Gastroesophageal sphincter (tissue), 4 donors: Measurements from ENCODE around the gene PKN1. TPM values are rescaled to one million over a fixed set of nuclear protein-coding genes. Genes with fewer than 3 reads are reported as not detected.

ENCODE experiments used
- ATAC-seq: fragments of 150-250 bp; one replicate; pipeline ENCODE4 v1.9.1; 2016; ENCODE audit warnings: mild to moderate bottlenecking, moderate library complexity
- H3K27ac ChIP-seq, 4 donors: fragments of 200-600 bp; sonication (generic) in 3 of 4; 1 replicate in 3 of 4; 2 replicates in 1 of 4; pipeline ENCODE4 v1.5.1; 2016 to 2019
- H3K27me3 ChIP-seq: fragments of 200-600 bp; sonication (generic); one replicate; pipeline ENCODE4 v1.5.1; 2019
- H3K36me3 ChIP-seq, 2 donors: fragments of 200-600 bp; sonication (generic); one replicate each; pipeline ENCODE4 v1.5.1; 2019; ENCODE audit warnings: control low read depth in 1 of 2
- H3K4me1 ChIP-seq, 3 donors: fragments of 200-600 bp; sonication (generic); 1 replicate in 2 of 3; 2 replicates in 1 of 3; pipeline ENCODE4 v1.5.1; 2016 to 2019; ENCODE audit warnings: control low read depth in 2 of 3
- H3K4me3 ChIP-seq, 2 donors: fragments of 200-600 bp; sonication (generic); one replicate each; pipeline ENCODE4 v1.5.1; 2019; ENCODE audit warnings: mild to moderate bottlenecking in 1 of 2, moderate library complexity in 1 of 2
- H3K9me3 ChIP-seq, 3 donors: fragments of 200-600 bp; sonication (generic); one replicate each; pipeline ENCODE4 v1.5.1; 2017 to 2019; ENCODE audit warnings: control low read depth in 2 of 3
- EP300 ChIP-seq: sonication (generic); formaldehyde crosslinking; IDR thresholded peaks from one replicate; pipeline ENCODE4 v1.6.1; 2017; ENCODE audit warnings: antibody characterized with exemption, mild to moderate bottlenecking
- POLR2A ChIP-seq, 2 donors: fragments of 450-650 bp; IDR thresholded peaks; one replicate each; pipeline ENCODE4 v1.6.1; 2017; ENCODE audit warnings: antibody characterized with exemption in 2 of 2, mild to moderate bottlenecking in 2 of 2, moderate library complexity in 1 of 2
- POLR2AphosphoS5 ChIP-seq: sonication (generic); formaldehyde crosslinking; IDR thresholded peaks from one replicate; pipeline ENCODE4 v1.6.1; 2017; ENCODE audit warnings: antibody characterized with exemption
- WGBS, 2 donors: methylation state at CpG; one replicate each; pipeline ENCODE4 v1.1.5; 2018; ENCODE audit warnings: low coverage in 1 of 2; 5-methylcytosine and 5-hydroxymethylcytosine counted together
- total RNA-seq, 4 donors: library from RNA; depleted of rRNA; stranded (reverse); fragments of >200 nt; gene quantifications; one replicate each; pipeline ENCODE4 v1.1.0, GENCODE V29; 2016
- TF ChIP-seq, protein P1 (sequence below), 4 experiments: fragments of 200-600 bp in 2 of 4; fragments of 450-650 bp in 2 of 4; sonication (generic) in 1 of 4; IDR thresholded peaks; one replicate each; pipeline ENCODE4 v1.5.1; 2017 to 2019; ENCODE audit warnings: antibody characterized with exemption in 4 of 4, mild to moderate bottlenecking in 2 of 4, moderate library complexity in 2 of 4

Gene PKN1
- total RNA-seq, 4 donors from 2014 or later = 98.2 to 286 (median 139) TPM

GRCh38 chr19:14473978-14474578, 41.0 kb downstream of the PKN1 start:
- Histone ChIP-seq H3K36me3 (peaks cover 0 to 45% of the 10 kb centered on the region in 2 donors), H3K27ac (no peak overlapping the region), H3K4me3 (peak overlapping the region in 1 of 2 donors; percentile 6), H3K27me3 (peaks cover 34% of the 10 kb centered on the region), H3K4me1 (peaks cover 0 to 72% (median 28%) of the 10 kb centered on the region in 3 donors), H3K9me3 (no peaks in the 10 kb centered on the region)
- WGBS, 2 donors = 75 to 77% methylated on average over 3 to 4 of the region's 53 CpGs
- ATAC-seq = no peak
- TF ChIP-seq POLR2AphosphoS5 = no peak
- TF ChIP-seq POLR2A (IDR thresholded peaks at IDR 0.05) = no peak
- TF ChIP-seq EP300 = no peak
- TF ChIP-seq, protein P1, sequence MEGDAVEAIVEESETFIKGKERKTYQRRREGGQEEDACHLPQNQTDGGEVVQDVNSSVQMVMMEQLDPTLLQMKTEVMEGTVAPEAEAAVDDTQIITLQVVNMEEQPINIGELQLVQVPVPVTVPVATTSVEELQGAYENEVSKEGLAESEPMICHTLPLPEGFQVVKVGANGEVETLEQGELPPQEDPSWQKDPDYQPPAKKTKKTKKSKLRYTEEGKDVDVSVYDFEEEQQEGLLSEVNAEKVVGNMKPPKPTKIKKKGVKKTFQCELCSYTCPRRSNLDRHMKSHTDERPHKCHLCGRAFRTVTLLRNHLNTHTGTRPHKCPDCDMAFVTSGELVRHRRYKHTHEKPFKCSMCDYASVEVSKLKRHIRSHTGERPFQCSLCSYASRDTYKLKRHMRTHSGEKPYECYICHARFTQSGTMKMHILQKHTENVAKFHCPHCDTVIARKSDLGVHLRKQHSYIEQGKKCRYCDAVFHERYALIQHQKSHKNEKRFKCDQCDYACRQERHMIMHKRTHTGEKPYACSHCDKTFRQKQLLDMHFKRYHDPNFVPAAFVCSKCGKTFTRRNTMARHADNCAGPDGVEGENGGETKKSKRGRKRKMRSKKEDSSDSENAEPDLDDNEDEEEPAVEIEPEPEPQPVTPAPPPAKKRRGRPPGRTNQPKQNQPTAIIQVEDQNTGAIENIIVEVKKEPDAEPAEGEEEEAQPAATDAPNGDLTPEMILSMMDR (IDR thresholded peaks at IDR 0.05) = no peak

DNA sequence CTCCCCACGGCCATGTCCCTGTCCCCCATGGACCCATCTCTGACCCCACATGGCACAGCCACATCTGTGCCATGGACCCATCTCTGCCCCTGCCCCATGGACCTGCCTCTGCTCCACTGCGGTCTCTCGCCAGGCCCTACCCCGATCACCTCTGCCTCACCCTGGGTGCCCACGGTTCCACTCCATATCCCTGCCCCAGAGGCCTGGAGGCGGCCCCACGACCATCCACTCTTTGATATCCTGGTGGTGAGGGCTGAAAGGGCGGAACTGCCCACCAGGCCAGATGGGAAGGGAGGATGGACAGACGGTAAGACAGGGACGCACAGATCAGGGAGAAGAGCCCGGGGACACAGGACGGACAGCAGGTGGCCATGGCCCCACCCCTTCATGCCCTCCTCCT, 41.7 kb downstream of the PKN1 start:
- no peak for ATAC-seq
- 74 to 88% methylated on average over 2 to 4 of the region's 12 CpGs for WGBS, 2 donors
- Histone ChIP-seq H3K4me3 (peak overlapping the region in 1 of 2 donors; percentile 36), H3K9me3 (no peaks in the 10 kb centered on the region), H3K27ac (peak overlapping the region in 2 of 4 donors; percentile 55 to 65), H3K4me1 (peaks cover 0 to 76% (median 28%) of the 10 kb centered on the region in 3 donors), H3K27me3 (peaks cover 34% of the 10 kb centered on the region), H3K36me3 (peaks cover 0 to 45% of the 10 kb centered on the region in 2 donors)
- no peak for TF ChIP-seq POLR2AphosphoS5
- TF ChIP-seq EP300 = no peak
- TF ChIP-seq, protein P1 (IDR thresholded peaks at IDR 0.05) = no peak
- TF ChIP-seq POLR2A (IDR thresholded peaks at IDR 0.05) = no peak

- WGBS, 2 donors = 20% methylated on average over 2 of the region's 33 CpGs; no CpG with 5 or more reads in 1 of the 2 donors
- peaks cover 0 to 81% (median 28%) of the 10 kb centered on the region in 3 donors for H3K4me1 ChIP-seq
- H3K36me3 ChIP-seq = peaks cover 0 to 45% of the 10 kb centered on the region in 2 donors
- H3K4me3 ChIP-seq = peak within 1 kb of the TSS in 1 of 2 donors; percentile 36
- TF ChIP-seq, protein P1 (IDR thresholded peaks at IDR 0.05) = peak in 3 of 4 experiments; percentile 25 to 53 (median 49)
- TF ChIP-seq POLR2A (IDR thresholded peaks at IDR 0.05) (no peak), POLR2AphosphoS5 (no peak)
- peak within 1 kb of the TSS in 3 of 4 donors; percentile 35 to 65 (median 55) for H3K27ac ChIP-seq
- peaks cover 34% of the 10 kb centered on the region for H3K27me3 ChIP-seq
- no peaks in the 10 kb centered on the region for H3K9me3 ChIP-seq
- peak; percentile 20 for ATAC-seq
These were observed 42.4 kb downstream of the PKN1 start, which contains the start of gene PTGER1 for GRCh38 chr19:14475251-14476073. Gene PTGER1, minus strand, starts transcription at chr19:14475354. Its CDS starts 1,034 bp downstream, at chr19:14474320.

DNA sequence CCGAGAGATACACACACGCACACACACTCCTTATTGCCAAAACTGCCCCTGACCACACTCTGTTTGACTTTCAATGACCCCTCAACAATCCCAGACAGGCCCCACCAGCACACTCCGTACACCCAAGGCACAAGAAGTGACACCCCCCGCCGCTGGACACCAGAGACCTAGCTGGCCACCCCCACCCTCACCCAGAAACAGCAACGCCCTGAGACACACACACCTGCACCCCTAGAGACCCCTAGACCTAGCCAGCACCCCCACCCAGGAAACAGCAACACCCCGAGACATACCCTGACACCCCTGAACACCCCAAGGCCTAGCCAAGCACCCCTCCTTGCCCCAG, 43.2 kb downstream of the PKN1 start:
- peaks cover 34% of the 10 kb centered on the region for H3K27me3 ChIP-seq
- no peaks in the 10 kb centered on the region for H3K9me3 ChIP-seq
- peak overlapping the region in 3 of 4 donors; percentile 35 to 65 (median 55) for H3K27ac ChIP-seq
- ATAC-seq = no peak
- no peak for TF ChIP-seq POLR2AphosphoS5
- no peak for TF ChIP-seq EP300
- no peak for TF ChIP-seq POLR2A (IDR thresholded peaks at IDR 0.05)
- TF ChIP-seq, protein P1 (IDR thresholded peaks at IDR 0.05) = no peak
- H3K4me1 ChIP-seq = peaks cover 0 to 81% (median 28%) of the 10 kb centered on the region in 3 donors
- H3K36me3 ChIP-seq = peaks cover 0 to 45% of the 10 kb centered on the region in 2 donors
- no peak overlapping the region for H3K4me3 ChIP-seq
- WGBS, 2 donors = 60% methylated on average over 1 of the region's 7 CpGs; no CpG with 5 or more reads in 1 of the 2 donors
